Hepatocyte (in vitro differentiated cells): Measurements from ENCODE around the gene TMEM161A. TPM values are rescaled to one million over a fixed set of nuclear protein-coding genes. Genes with fewer than 3 reads are reported as not detected.

Experiments used
- DNase-seq: peaks from one replicate; pipeline ENCODE4 v3.0.0-alpha.2; 2016; ENCODE audit warnings: low spot score
- H2AFZ ChIP-seq: fragments of 200-600 bp; sonication (generic); 2 replicates; pipeline ENCODE4 v1.6.0; 2016; ENCODE audit warnings: antibody characterized with exemption, mild to moderate bottlenecking
- H3K27ac ChIP-seq: fragments of 200-600 bp; sonication (generic); 2 replicates; pipeline ENCODE4 v1.5.1; 2016; ENCODE audit warnings: mild to moderate bottlenecking
- H3K27me3 ChIP-seq: fragments of 200-600 bp; sonication (generic); 2 replicates; pipeline ENCODE4 v1.6.1; 2016
- H3K36me3 ChIP-seq: fragments of 200-600 bp; sonication (generic); replicated peaks from 2 replicates; pipeline ENCODE4 v1.5.1; 2016; ENCODE audit warnings: low read depth; ENCODE audit not compliant: insufficient read depth
- H3K4me1 ChIP-seq: fragments of 200-600 bp; sonication (generic); 2 replicates; pipeline ENCODE4 v1.5.1; 2016; ENCODE audit warnings: mild to moderate bottlenecking, moderate library complexity; ENCODE audit not compliant: insufficient read depth
- H3K4me2 ChIP-seq: fragments of 200-600 bp; sonication (generic); 2 replicates; pipeline ENCODE4 v1.6.0; 2016
- H3K4me3 ChIP-seq: fragments of 200-600 bp; sonication (generic); 2 replicates; pipeline ENCODE4 v1.5.1; 2016; ENCODE audit warnings: mild to moderate bottlenecking
- H3K79me2 ChIP-seq: fragments of 200-600 bp; sonication (generic); 2 replicates; pipeline ENCODE4 v1.6.0; 2017; ENCODE audit warnings: mild to moderate bottlenecking
- H3K9me2 ChIP-seq: fragments of 200-600 bp; sonication (generic); replicated peaks from 2 replicates; pipeline ENCODE4 v1.6.0; 2017; ENCODE audit warnings: mild to moderate bottlenecking; ENCODE audit not compliant: insufficient read depth
- H3K9me3 ChIP-seq: fragments of 200-600 bp; sonication (generic); 2 replicates; pipeline ENCODE4 v1.5.1; 2016; ENCODE audit warnings: low read depth, mild to moderate bottlenecking
- H4K20me1 ChIP-seq: fragments of 200-600 bp; sonication (generic); 2 replicates; pipeline ENCODE4 v1.6.0; 2016; ENCODE audit warnings: mild to moderate bottlenecking; ENCODE audit not compliant: insufficient read depth, poor library complexity, severe bottlenecking
- EZH2 ChIP-seq: fragments of 200-600 bp; sonication (generic); IDR thresholded peaks from 2 replicates; pipeline ENCODE4 v1.6.1; 2016; ENCODE audit warnings: antibody characterized with exemption, mild to moderate bottlenecking, borderline replicate concordance
- EZH2phosphoT487 ChIP-seq: fragments of 200-600 bp; sonication (generic); IDR thresholded peaks from one replicate; pipeline ENCODE4 v1.6.1; 2018; ENCODE audit warnings: antibody characterized with exemption, mild to moderate bottlenecking, low read depth, moderate library complexity; ENCODE audit not compliant: unreplicated experiment, severe bottlenecking
- WGBS: methylation state at CpG from one replicate; pipeline ENCODE4 v1.1.6; 2016; ENCODE audit warnings: low lambda C conversion rate; ENCODE audit errors: missing lambda C conversion rate; 5-methylcytosine and 5-hydroxymethylcytosine counted together
- polyA plus RNA-seq: library from polyadenylated mRNA; unstranded; fragments of >200 nt; fragmentation: Nextera tagmentation; extraction: Ambion mirVana; gene quantifications from 2 replicates; pipeline ENCODE4 v1.2.1, GENCODE V29; 2016
- total RNA-seq: library from RNA; depleted of rRNA; stranded (reverse); fragments of >200 nt; gene quantifications from 2 replicates; pipeline ENCODE4 v1.2.3, GENCODE V29; 2014
- TF ChIP-seq, protein P1 (sequence below): fragments of 200-600 bp; sonication (generic); IDR thresholded peaks from 2 replicates; pipeline ENCODE4 v1.5.1; 2016; ENCODE audit warnings: antibody characterized with exemption, mild to moderate bottlenecking; ENCODE audit not compliant: poor library complexity

TMEM161A gene
- total and polyA plus RNA-seq, 2 experiments from 2014 or later = 22.1 to 48.5 TPM

DNA sequence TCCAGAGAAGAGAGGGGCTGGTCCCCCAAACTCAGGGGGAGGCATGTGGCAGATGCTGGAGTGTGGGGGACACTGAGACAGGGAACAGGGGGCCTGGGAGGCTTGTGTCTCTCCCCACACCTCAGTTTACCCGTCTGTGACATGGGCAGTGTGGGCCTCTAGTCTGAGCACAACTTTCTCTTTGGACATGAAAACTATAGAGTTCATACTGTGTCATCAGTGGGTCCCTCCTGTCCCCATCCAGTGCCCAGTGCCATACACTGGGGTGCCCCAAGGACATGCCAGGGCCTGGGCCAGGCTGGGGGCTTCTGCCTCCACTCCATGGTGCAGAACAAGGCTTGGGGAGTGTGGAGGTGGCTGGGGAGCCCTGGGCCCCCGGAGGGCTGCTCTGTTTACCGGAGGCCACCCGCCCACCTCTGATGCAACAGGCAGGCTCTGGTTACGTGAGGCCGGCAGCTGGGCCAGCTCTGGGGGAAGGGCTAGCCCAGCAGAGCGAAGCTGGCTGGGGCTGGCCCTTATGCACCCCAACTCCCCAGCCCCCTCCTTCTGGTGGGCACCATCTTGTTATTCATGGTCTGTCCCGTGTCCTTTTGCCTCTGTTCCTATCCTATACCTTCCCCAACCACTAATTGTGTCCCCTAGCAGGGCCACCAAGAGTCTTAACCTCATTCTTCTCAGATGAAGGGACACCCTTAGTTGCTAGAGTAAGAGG lies 33.7 kb upstream of the TMEM161A start:
- Histone ChIP-seq H3K4me1 (peaks cover 10% of the 10 kb centered on the region), H3K4me2 (peak overlapping the region; percentile 56), H3K27me3 (no peaks in the 10 kb centered on the region), H3K9me3 (no peaks in the 10 kb centered on the region), H3K79me2 (no peaks in the 10 kb centered on the region), H3K27ac (peak overlapping the region; percentile 79), H3K9me2 (no peaks in the 10 kb centered on the region), H2AFZ (no peak overlapping the region), H3K4me3 (no peak overlapping the region), H4K20me1 (no peaks in the 10 kb centered on the region), H3K36me3 (no peaks in the 10 kb centered on the region)
- no peak for TF ChIP-seq EZH2
- TF ChIP-seq, protein P1, sequence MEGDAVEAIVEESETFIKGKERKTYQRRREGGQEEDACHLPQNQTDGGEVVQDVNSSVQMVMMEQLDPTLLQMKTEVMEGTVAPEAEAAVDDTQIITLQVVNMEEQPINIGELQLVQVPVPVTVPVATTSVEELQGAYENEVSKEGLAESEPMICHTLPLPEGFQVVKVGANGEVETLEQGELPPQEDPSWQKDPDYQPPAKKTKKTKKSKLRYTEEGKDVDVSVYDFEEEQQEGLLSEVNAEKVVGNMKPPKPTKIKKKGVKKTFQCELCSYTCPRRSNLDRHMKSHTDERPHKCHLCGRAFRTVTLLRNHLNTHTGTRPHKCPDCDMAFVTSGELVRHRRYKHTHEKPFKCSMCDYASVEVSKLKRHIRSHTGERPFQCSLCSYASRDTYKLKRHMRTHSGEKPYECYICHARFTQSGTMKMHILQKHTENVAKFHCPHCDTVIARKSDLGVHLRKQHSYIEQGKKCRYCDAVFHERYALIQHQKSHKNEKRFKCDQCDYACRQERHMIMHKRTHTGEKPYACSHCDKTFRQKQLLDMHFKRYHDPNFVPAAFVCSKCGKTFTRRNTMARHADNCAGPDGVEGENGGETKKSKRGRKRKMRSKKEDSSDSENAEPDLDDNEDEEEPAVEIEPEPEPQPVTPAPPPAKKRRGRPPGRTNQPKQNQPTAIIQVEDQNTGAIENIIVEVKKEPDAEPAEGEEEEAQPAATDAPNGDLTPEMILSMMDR = no peak
- TF ChIP-seq EZH2phosphoT487 = no peak
- 43% methylated on average over 8 of the region's 8 CpGs for WGBS
- peak; percentile 69 for DNase-seq

DNA sequence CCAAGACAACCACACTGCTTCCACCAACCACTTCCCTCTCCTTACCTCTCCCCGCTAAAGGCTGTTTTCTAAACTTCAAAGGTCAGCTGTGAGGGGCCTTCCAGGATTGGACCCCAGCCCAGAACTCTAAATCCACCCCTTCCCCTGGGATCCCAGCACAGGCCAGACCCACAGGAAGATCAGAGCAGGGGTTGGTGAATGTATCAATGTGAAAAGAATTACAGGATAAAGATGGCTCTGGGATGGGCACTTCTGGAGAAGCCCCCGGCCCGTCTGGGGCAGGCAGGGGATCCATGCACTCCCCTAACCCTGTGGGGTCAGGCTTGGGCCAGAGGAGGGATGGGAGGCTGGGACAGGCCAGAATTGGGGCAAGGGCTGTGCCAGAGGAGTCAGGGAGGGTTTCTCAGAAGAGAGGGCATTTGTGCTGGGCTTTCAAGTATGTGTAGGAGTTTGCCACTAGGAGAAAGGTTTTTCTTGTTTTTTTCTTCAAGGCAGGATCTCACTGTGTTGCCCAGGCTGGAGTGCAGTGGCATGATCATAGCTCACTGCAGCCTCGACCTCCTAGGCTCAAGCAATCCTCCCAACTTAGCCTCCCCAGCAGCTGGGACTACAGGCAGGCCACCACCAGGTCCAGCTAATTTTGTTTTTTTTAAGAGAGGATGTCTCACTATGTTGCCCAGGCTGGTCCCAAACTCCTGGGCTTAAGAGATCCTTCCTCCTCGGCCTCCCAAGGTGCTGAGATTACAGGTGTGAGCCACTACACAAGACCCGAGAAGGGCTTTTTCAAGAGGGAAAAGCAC lies 32.8 kb upstream of the TMEM161A start:
- no peak overlapping the region for H2AFZ ChIP-seq
- TF ChIP-seq EZH2 = no peak
- TF ChIP-seq, protein P1 = no peak
- TF ChIP-seq EZH2phosphoT487 = no peak
- H3K79me2 ChIP-seq = no peaks in the 10 kb centered on the region
- DNase-seq = no peak
- H3K4me2 ChIP-seq = peak overlapping the region; percentile 86
- no peaks in the 10 kb centered on the region for H3K9me2 ChIP-seq
- no peak overlapping the region for H3K27ac ChIP-seq
- no peaks in the 10 kb centered on the region for H3K9me3 ChIP-seq
- WGBS = 74% methylated on average over 6 of the region's 6 CpGs
- H3K27me3 ChIP-seq = no peaks in the 10 kb centered on the region
- H3K4me3 ChIP-seq = no peak overlapping the region
- H3K4me1 ChIP-seq = peaks cover 10% of the 10 kb centered on the region
- no peaks in the 10 kb centered on the region for H3K36me3 ChIP-seq
- no peaks in the 10 kb centered on the region for H4K20me1 ChIP-seq

DNA sequence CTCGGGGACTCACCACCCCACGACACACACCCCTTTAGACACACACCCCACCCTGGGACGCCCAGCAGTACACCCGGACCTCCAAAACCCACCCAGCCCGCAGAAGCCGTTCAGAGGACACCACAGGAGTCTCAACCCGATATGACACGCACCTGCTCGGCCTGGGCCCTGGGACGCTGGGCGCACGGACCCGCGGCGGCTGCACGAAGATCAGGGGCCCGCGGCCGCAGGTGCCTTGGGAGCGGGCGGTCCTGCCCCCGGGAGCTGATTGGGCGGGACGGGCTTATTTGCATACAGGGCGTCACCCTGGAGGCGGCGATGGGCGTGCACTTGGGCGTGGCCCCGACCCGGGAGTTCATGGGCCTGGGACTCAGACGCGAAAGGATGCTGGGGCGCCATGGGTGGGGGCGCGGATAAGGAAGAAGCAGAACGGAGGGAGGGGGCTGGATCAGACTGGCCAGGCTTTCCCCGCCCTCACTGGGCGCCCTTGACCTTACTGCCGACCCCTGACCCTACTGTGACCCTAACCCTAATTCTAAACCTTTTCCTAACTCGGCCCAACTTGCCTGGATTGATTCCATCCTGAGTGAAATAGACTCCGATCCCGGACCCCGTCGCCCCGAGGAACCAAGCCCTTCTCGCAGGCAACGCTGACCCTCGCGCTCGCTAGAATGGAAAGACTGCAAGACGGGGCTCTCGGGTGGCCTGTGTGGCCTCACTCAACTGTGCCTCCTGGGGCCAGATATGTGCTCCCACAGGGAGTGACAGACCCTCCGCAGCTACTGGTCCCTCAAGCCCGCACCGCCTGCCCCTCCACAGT lies 32.0 kb upstream of the TMEM161A start, which contains the start of gene MEF2B:
MEF2B (minus strand) TSS at position 211 of the 820 bp plus-strand sequence. CDS start 19,528 bp downstream, outside the sequence.
- Histone ChIP-seq H3K4me1 (peaks cover 10% of the 10 kb centered on the region), H4K20me1 (no peaks in the 10 kb centered on the region), H3K36me3 (no peaks in the 10 kb centered on the region), H3K79me2 (no peaks in the 10 kb centered on the region), H2AFZ (no peak within 1 kb of the TSS), H3K4me3 (peak within 1 kb of the TSS; percentile 14), H3K9me2 (no peaks in the 10 kb centered on the region), H3K27ac (no peak within 1 kb of the TSS), H3K4me2 (peak within 1 kb of the TSS; percentile 86), H3K27me3 (no peaks in the 10 kb centered on the region), H3K9me3 (no peaks in the 10 kb centered on the region)
- DNase-seq = peak; percentile 89
- TF ChIP-seq, protein P1 = no peak
- TF ChIP-seq EZH2 = no peak
- no peak for TF ChIP-seq EZH2phosphoT487
- 16% methylated on average over 51 of the region's 56 CpGs for WGBS
